ENCODE results near the gene MRPL18. TPM values are rescaled to one million over a fixed set of nuclear protein-coding genes. Genes with fewer than 3 reads are reported as not detected.

MRPL18 gene
- total and polyA plus RNA-seq, 9 of the 15 experiments (the other 6 are each of a cell fraction or from before 2014, with no cell fraction given), result 149 to 456 (median 196) TPM

GRCh38 chr6:159790149-159790955 is at the start of gene MRPL18 (continued):
- TF ChIP-seq HDAC2 (IDR thresholded peaks at IDR 0.05), result no peak; the same call in 1 of the 2 replicates
- peak; percentile 72 for TF ChIP-seq PHF8 (IDR thresholded peaks at IDR 0.05; ENCODE audit: borderline replicate concordance, low read length)
- TF ChIP-seq E2F1 (CRISPR knock-in tag; IDR thresholded peaks at IDR 0.05), result no peak
- TF ChIP-seq TEAD4 (IDR thresholded peaks at IDR 0.05; ENCODE audit: low read length), result 0 out of 2 replicates have a peak, but pooled peaks have one; percentile 13
- no peak for TF ChIP-seq TEAD4 (CRISPR knock-in tag; IDR thresholded peaks at IDR 0.05; ENCODE audit: borderline replicate concordance)
- no peak for TF ChIP-seq PRPF4 (IDR thresholded peaks at IDR 0.05; ENCODE audit: insufficient read depth, low read depth, low read length, poor library complexity, severe bottlenecking)
- TF ChIP-seq RBM15 (IDR thresholded peaks at IDR 0.05; ENCODE audit: insufficient read depth, low read length), result no peak
- TF ChIP-seq FOXK1 (CRISPR knock-in tag; IDR thresholded peaks at IDR 0.05; ENCODE audit: borderline replicate concordance), result 0 out of 2 replicates have a peak, but pooled peaks have one; percentile 44
- TF ChIP-seq ZNF253 (CRISPR knock-in tag; conservative IDR thresholded peaks at IDR 0.05), result no peak
- no peak; the same call in 1 of the 2 replicates for TF ChIP-seq MGA (IDR thresholded peaks at IDR 0.05)
- TF ChIP-seq DLX4 (CRISPR knock-in tag; IDR thresholded peaks at IDR 0.05), result no peak
- TF ChIP-seq FOXP1 (CRISPR knock-in tag; IDR thresholded peaks at IDR 0.05), result no peak
- 0 out of 4 replicates have a peak, but pooled peaks of 1 of the 2 experiments have one; percentile 70 for TF ChIP-seq ARNT (IDR thresholded peaks at IDR 0.05)

Measured in K562 (cell line).